Mucosa of gallbladder (tissue), 1 donor: Measurements from ENCODE around the gene ATAD3B. TPM values are rescaled to one million over a fixed set of nuclear protein-coding genes. Genes with fewer than 3 reads are reported as not detected.

ENCODE experiments used
- total RNA-seq: library from RNA; stranded (reverse); gene quantifications from one replicate; pipeline ENCODE4 v1.2.1, GENCODE V29; 2021
- donor health status: DM: no; HTN: no; CAD: no.

ATAD3B gene
- total RNA-seq, 1 donor from 2014 or later, result 20.3 TPM

Other genes starting within 250 kb of the ATAD3B start
- 190 TPM for gene SDF4, start 239.8 kb upstream of the ATAD3B start, total RNA-seq
- gene B3GALT6, start 239.5 kb upstream of the ATAD3B start, total RNA-seq, result 16.1 TPM
- 4.9 TPM for gene C1QTNF12, start 225.0 kb upstream of the ATAD3B start, total RNA-seq
- 68.9 TPM for gene UBE2J2, start 197.9 kb upstream of the ATAD3B start, total RNA-seq
- gene SCNN1D, start 191.3 kb upstream of the ATAD3B start, total RNA-seq, result 7.9 TPM
- gene ACAP3, start 163.8 kb upstream of the ATAD3B start, total RNA-seq, result 86.6 TPM
- gene PUSL1, start 163.2 kb upstream of the ATAD3B start, total RNA-seq, result 19.0 TPM
- 121 TPM for gene INTS11, start 147.1 kb upstream of the ATAD3B start, total RNA-seq
- 36.1 TPM for gene CPTP, start 147.0 kb upstream of the ATAD3B start, total RNA-seq
- gene TAS1R3, start 140.5 kb upstream of the ATAD3B start, total RNA-seq, result 0.40 TPM
- 72.7 TPM for gene DVL1, start 122.3 kb upstream of the ATAD3B start, total RNA-seq
- 73.1 TPM for gene MXRA8, start 113.2 kb upstream of the ATAD3B start, total RNA-seq
- 135 TPM for gene AURKAIP1, start 96.6 kb upstream of the ATAD3B start, total RNA-seq
- 194 TPM for gene CCNL2, start 72.4 kb upstream of the ATAD3B start, total RNA-seq
- 99.2 TPM for gene MRPL20, start 64.5 kb upstream of the ATAD3B start, total RNA-seq
- 10.1 TPM for gene ANKRD65, start 50.5 kb upstream of the ATAD3B start, total RNA-seq
- gene VWA1, start 36.1 kb upstream of the ATAD3B start, total RNA-seq, result 122 TPM
- 7.0 TPM for gene ATAD3C, start 22.1 kb upstream of the ATAD3B start, total RNA-seq
- gene ATAD3A, start 40.4 kb downstream of the ATAD3B start, total RNA-seq, result 27.9 TPM
- gene TMEM240, start 68.9 kb downstream of the ATAD3B start, total RNA-seq, result 4.7 TPM
- 117 TPM for gene SSU72, start 103.1 kb downstream of the ATAD3B start, total RNA-seq
- gene FNDC10, start 128.4 kb downstream of the ATAD3B start, total RNA-seq, result 4.6 TPM
- 135 TPM for gene MIB2, start 143.7 kb downstream of the ATAD3B start, total RNA-seq
- 56.0 TPM for gene MMP23B, start 160.4 kb downstream of the ATAD3B start, total RNA-seq
- gene CDK11B, start 187.2 kb downstream of the ATAD3B start, total RNA-seq, result 24.2 TPM
- 108 TPM for gene SLC35E2B, start 221.0 kb downstream of the ATAD3B start, total RNA-seq